Choroid plexus epithelial cell (primary cell): Measurements from ENCODE around the gene AMN1.
"Not testable (repeated sequence)": the region's sequence is repeated elsewhere in the genome, so short reads cannot be mapped to it uniquely, and the experiment has no call there.

Source experiments
- DNase-seq: peaks from one replicate; pipeline ENCODE4 v3.0.0-alpha.2; 2010; ENCODE audit warnings: low read depth
- H3K4me3 ChIP-seq: 2 replicates; pipeline ENCODE4 v1.5.1; 2011; ENCODE audit warnings: low read depth, mild to moderate bottlenecking, control low read depth, low read length, moderate library complexity
- TF ChIP-seq, protein P1 (sequence below): conservative IDR thresholded peaks from 2 replicates; pipeline ENCODE4 v1.5.1; 2011; ENCODE audit warnings: low read depth, mild to moderate bottlenecking, control low read depth, inconsistent platforms, low read length, moderate library complexity

The AMN1 gene

DNA sequence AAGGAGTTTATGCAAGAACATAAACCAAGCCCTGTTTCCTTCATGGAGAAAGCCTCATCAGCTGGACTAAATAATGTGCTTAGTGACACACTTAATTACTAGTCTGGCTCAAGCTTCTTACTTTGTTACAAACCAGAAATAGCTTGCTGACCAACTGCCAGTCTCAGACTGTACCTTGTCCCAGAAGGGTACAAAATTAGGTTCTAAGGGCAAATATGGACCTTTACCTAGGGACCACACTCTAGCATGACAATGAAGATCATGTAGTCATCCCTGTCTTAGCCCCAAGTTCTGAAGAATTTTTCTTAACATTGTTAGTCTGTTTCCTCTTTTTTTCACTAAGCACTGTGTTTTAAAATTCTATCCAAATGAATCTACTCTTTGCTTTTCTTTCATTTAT, 2.2 kb downstream of the AMN1 start:
- TF ChIP-seq, protein P1, sequence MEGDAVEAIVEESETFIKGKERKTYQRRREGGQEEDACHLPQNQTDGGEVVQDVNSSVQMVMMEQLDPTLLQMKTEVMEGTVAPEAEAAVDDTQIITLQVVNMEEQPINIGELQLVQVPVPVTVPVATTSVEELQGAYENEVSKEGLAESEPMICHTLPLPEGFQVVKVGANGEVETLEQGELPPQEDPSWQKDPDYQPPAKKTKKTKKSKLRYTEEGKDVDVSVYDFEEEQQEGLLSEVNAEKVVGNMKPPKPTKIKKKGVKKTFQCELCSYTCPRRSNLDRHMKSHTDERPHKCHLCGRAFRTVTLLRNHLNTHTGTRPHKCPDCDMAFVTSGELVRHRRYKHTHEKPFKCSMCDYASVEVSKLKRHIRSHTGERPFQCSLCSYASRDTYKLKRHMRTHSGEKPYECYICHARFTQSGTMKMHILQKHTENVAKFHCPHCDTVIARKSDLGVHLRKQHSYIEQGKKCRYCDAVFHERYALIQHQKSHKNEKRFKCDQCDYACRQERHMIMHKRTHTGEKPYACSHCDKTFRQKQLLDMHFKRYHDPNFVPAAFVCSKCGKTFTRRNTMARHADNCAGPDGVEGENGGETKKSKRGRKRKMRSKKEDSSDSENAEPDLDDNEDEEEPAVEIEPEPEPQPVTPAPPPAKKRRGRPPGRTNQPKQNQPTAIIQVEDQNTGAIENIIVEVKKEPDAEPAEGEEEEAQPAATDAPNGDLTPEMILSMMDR: no peak
- no peak overlapping the region for H3K4me3 ChIP-seq
- no peak for DNase-seq

DNA sequence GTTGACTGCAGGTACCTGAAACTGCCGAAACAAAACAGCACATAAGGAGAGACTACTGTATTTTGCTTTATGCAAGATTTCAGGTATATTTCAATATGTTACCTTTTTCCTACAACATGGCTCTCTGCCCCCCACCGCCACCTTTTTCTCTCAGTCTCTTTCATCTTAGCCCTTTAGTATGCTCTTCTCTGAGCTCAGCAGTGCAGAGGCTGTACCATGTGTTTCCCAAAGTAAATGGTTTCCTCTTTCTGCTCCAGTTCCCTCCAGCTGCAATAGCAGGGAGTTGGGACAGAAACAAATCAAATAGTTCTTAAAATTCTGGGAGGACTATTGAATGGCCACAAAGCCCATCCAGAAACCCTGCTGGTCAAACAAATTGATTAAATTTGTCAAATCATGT, 4.3 kb downstream of the AMN1 start:
- DNase-seq: no peak
- H3K4me3 ChIP-seq: no peak overlapping the region
- TF ChIP-seq, protein P1: no peak

DNA sequence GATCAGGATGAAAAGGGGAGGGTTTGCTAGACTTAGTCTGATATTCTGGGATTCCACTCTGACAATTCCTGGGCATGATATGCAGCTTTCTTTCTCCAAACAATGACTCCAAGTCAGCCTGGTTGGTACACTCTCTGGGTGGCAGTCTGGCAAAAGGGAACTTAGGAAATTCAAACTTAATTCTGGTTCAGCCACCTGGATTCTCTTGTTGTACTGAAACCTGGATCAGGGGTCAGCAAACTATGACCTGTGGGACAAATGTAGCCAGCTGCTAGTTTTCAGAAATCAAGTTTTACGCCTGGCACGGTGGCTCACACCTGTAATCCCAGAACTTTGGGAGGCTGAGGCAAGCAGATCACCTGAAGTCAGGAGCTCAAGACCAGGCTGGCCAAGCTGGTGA, 6.2 kb downstream of the AMN1 start:
- TF ChIP-seq, protein P1: no peak
- no peak for DNase-seq
- H3K4me3 ChIP-seq: no peak overlapping the region

DNA sequence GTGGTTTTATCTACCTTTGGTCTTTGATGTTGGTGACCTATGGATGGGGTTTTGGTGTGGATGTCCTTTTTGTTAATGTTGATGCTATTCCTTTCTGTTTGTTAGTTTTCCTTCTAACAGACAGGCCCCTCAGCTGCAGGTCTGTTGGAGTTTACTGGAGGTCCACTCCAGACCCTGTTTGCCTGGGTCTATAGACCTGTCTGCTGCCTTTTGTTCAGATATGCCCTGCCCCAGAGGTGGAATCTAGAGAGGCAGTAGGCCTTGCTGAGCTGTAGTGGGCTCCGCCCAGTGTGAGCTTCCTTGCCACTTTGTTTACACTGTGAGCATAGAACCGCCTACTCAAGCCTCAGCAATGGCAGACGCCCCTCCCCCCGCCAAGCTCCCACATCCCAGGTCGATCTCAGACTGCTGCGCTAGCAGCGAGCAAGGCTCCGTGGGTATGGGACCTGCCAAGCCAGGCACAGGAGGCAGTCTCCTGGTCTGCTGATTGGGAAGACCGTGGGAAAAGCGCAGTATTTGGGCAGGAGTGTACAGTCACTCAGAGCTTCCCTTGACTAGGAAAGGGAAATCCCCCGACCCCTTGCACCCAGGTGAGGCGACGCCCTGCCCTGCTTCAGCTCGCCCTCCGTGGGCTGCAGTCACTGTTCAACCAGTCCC, 10.2 kb downstream of the AMN1 start:
- not testable (repeated sequence) for DNase-seq, H3K4me3 ChIP-seq

DNA sequence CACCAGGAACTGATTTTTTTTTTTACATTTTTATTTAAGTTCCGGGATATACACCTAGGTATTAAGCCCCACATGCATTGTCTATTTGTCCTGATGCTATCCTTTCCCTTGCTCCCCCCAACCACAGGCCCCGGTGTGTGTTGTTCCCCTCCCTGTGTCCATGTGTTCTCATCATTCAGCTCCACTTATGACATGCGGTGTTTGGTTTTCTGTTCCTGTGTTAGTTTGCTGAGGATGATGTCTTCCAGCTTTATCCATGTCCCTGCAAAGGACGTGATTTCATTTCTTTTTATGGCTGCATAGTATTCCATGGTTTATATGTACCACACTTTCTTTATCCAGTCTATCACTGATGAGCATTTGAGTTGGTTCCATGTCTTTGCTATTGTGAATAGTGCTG, 11.8 kb downstream of the AMN1 start:
- DNase-seq, H3K4me3 ChIP-seq: not testable (repeated sequence)

DNA sequence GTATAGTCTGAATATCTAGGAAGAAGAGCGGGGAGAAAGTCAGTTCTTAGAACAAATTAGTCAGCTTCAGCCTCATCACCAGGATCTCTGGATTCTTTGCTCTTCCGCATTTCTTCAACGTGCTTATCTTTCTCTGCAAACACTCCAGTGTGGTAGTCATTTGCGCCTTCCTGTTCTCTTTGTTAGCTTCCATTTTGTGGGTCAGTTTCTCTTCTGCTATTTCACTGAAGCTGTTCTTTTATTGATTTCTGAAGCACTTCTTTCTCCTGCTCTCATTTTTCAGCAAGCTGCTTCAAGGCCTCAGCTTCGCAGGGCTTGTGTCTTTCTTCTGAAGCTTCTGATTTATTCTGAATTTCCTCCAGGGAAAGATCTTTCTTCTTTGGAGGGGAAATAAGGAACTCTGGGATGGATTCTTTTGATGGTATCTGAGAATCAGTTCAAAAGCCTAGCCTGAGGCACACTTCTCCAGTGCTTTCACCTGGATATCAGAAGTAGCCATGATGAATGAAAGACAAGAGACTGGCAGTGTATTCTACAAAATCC, 13.5 kb downstream of the AMN1 start:
- TF ChIP-seq, protein P1: no peak
- no peak overlapping the region for H3K4me3 ChIP-seq
- peak; percentile 66 for DNase-seq

DNA sequence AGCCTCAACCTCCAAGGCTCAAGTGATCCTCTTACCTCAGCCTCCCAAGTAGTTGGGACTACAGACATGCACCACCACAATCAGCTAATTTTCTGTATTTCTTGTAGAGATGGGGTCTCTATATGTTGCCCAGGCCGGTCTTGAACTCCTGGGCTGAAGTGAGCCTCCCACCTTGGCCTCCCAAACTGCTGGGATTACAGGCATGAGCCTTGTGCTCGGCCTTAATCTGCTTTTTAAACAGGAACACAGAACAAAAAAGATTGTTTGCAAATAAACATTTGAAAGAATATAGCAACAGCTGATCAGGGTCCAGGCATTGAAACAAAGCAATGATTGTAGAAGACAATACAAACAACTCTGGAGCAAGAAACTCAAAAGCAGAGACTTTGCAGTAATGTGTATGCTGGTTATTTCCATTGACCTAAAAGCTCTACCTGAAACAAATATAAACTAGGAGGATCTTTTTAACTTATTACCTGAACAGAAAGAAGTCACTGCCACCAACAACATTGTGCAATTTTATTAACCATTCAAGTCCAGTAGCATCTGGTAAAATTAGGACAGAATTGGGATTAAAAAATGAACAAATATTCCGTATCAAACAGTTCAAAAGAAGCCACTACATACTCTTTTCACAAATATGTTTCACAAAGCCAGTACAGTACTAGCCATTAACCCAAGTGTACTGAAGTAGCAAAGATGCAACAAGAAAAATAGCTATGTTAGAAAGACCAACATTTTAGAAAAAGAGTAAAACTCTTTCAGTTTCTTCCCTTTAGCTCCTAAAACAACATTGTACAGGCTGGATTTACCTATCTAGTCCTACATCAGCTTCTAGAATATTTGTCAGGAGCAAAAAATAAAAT, 14.2 kb downstream of the AMN1 start:
- DNase-seq: no peak
- TF ChIP-seq, protein P1: no peak
- no peak overlapping the region for H3K4me3 ChIP-seq

DNA sequence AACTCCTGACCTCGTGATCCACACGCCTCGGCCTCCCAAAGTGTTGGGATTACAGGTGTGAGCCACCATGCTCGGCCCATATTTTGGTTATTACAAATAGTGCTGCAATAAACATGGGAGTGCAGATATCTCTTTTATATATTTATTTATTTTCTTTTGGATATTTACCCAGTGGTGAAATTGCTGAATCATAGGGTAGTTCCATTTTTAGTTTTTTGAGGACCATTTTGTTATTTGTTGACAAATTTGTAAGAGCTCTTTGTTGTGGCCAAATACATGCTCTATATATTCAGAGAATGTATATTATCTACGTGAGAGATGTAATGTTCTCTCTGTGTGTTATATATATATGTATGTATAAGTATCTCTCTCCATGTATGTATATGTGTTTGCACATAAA, 15.9 kb downstream of the AMN1 start:
- DNase-seq: no peak
- H3K4me3 ChIP-seq: no peak overlapping the region
- TF ChIP-seq, protein P1: no peak
